Posterior vena cava (tissue), 2 donors: ENCODE results near the gene OR2A7. TPM values are rescaled to one million over a fixed set of nuclear protein-coding genes. Genes with fewer than 3 reads are reported as not detected.

ENCODE experiments used
- total RNA-seq, 2 donors: library from RNA; stranded (reverse); fragmentation: NEBNext Ultra II Directional; extraction: Animal tissue kit (Norgen Biotek cat#: 25700); gene quantifications; one replicate each; pipeline ENCODE4 v1.2.1, GENCODE V29; 2021
- donor health status: DM: yes; HTN: yes; CAD: no.
- donor health status: DM: yes; HTN: yes; CAD: no.

The OR2A7 gene
- total RNA-seq, 2 donors from 2014 or later, result 1.4 to 1.9 TPM

Other genes with a start within 250 kb of the OR2A7 start
- gene OR2A5, start 215.8 kb downstream of the OR2A7 start, total RNA-seq, result not detected
- gene OR2A25, start 195.0 kb downstream of the OR2A7 start, total RNA-seq, result not detected
- not detected for gene OR2A12, start 178.5 kb downstream of the OR2A7 start, total RNA-seq
- not detected for gene OR2A2, start 155.2 kb downstream of the OR2A7 start, total RNA-seq
- not detected for gene OR2A14, start 141.6 kb downstream of the OR2A7 start, total RNA-seq
- under 1 TPM; 0.29 to 0.88 TPM for gene CTAGE4, start 81.3 kb downstream of the OR2A7 start, total RNA-seq
- gene ARHGEF35, start 69.0 kb downstream of the OR2A7 start, total RNA-seq, result 1 to 10 TPM; 5.4 to 7.7 TPM
- gene OR2A42, start 25.2 kb downstream of the OR2A7 start, total RNA-seq, result under 1 TPM in 1 of 2 donors, not detected in 1; 0.14 TPM
- 1 to 10 TPM in 1 of 2 donors, under 1 TPM in 1; 0.60 to 1.5 TPM for gene CTAGE8, start 4.5 kb upstream of the OR2A7 start, total RNA-seq
- gene OR2A1, start 47.6 kb upstream of the OR2A7 start, total RNA-seq, result not detected
- 1 to 10 TPM; 8.8 to 9.7 TPM for gene ARHGEF5, start 90.6 kb upstream of the OR2A7 start, total RNA-seq
- not detected for gene NOBOX, start 138.9 kb upstream of the OR2A7 start, total RNA-seq